CD14-positive monocyte (primary cell): ENCODE results near the gene SP5. TPM values are rescaled to one million over a fixed set of nuclear protein-coding genes. Genes with fewer than 3 reads are reported as not detected.

Source experiments
- DNase-seq, 3 donors: peaks; one replicate each; pipeline ENCODE4 v3.0.0-alpha.2; 2011 to 2022
- H2AFZ ChIP-seq: 2 replicates; pipeline ENCODE4 v1.6.0; 2012; ENCODE audit warnings: mild to moderate bottlenecking, low read depth, low read length, inconsistent platforms; ENCODE audit not compliant: insufficient read depth, poor library complexity, severe bottlenecking
- H3K27ac ChIP-seq, 2 donors: 1 replicate in 1 of 2; 2 replicates in 1 of 2; pipeline ENCODE4 v1.5.1; 2012 to 2013; ENCODE audit warnings: low read length in 2 of 2, control low read depth in 1 of 2, inconsistent platforms in 1 of 2, low read depth in 1 of 2, mild to moderate bottlenecking in 1 of 2
- H3K27me3 ChIP-seq, 2 donors: one replicate each; pipeline versions ENCODE4 v1.6.0 to v1.6.1; 2011 to 2013; ENCODE audit warnings: low read length in 2 of 2; ENCODE audit not compliant: control insufficient read depth in 2 of 2, insufficient read depth in 2 of 2
- H3K36me3 ChIP-seq, 2 donors: replicated peaks in 1 of 2; 1 replicate in 1 of 2; 2 replicates in 1 of 2; pipeline versions ENCODE4 v1.5.1 to v1.6.1; 2012 to 2013; ENCODE audit warnings: low read length in 2 of 2, control low read depth in 1 of 2, inconsistent platforms in 1 of 2, mild to moderate bottlenecking in 1 of 2; ENCODE audit not compliant: insufficient read depth in 2 of 2, control insufficient read depth in 1 of 2
- H3K4me1 ChIP-seq, 2 donors: 1 replicate in 1 of 2; 2 replicates in 1 of 2; pipeline versions ENCODE4 v1.5.1 to v1.6.1; 2012 to 2013; ENCODE audit warnings: low read length in 2 of 2, control low read depth in 1 of 2, inconsistent platforms in 1 of 2, mild to moderate bottlenecking in 1 of 2, moderate library complexity in 1 of 2; ENCODE audit not compliant: insufficient read depth in 2 of 2, control insufficient read depth in 1 of 2
- H3K4me2 ChIP-seq: replicated peaks from 2 replicates; pipeline ENCODE3; 2012; ENCODE audit warnings: low read length, moderate library complexity, mild to moderate bottlenecking; ENCODE audit not compliant: poor library complexity, severe bottlenecking; ENCODE audit errors: extremely low read depth
- H3K4me3 ChIP-seq, 3 experiments: fragments of 200-600 bp in 1 of 3; sonication (generic) in 1 of 3; replicated peaks in 1 of 3; 1 replicate in 2 of 3; 2 replicates in 1 of 3; pipeline ENCODE4 v1.5.1; 2011 to 2013; ENCODE audit warnings: low read length in 3 of 3, mild to moderate bottlenecking in 3 of 3, control low read depth in 2 of 3, low read depth in 2 of 3, inconsistent platforms in 1 of 3, moderate library complexity in 1 of 3
- H3K79me2 ChIP-seq: 2 replicates; pipeline ENCODE4 v1.6.0; 2012; ENCODE audit warnings: mild to moderate bottlenecking, control low read depth, inconsistent platforms, low read length, moderate library complexity; ENCODE audit not compliant: insufficient read depth
- H3K9ac ChIP-seq: 2 replicates; pipeline ENCODE4 v1.6.0; 2017; ENCODE audit warnings: low read length, mild to moderate bottlenecking; ENCODE audit not compliant: insufficient read depth, poor library complexity, severe bottlenecking
- H3K9me3 ChIP-seq, 2 donors: replicated peaks in 1 of 2; 1 replicate in 1 of 2; 2 replicates in 1 of 2; pipeline versions ENCODE4 v1.5.1 to v1.6.1; 2012 to 2013; ENCODE audit warnings: low read length in 2 of 2, control low read depth in 1 of 2; ENCODE audit not compliant: control insufficient read depth in 1 of 2, insufficient read depth in 1 of 2
- H4K20me1 ChIP-seq: 2 replicates; pipeline ENCODE4 v1.6.0; 2012; ENCODE audit warnings: mild to moderate bottlenecking, low read length, control low read depth, moderate library complexity; ENCODE audit not compliant: insufficient read depth
- H3K27ac Mint-ChIP-seq, 7 donors: one replicate each; pipeline ENCODE4 v1.8.0; 2020; ENCODE audit warnings: mild to moderate bottlenecking in 7 of 7, mixed read lengths in 7 of 7, moderate library complexity in 6 of 7, inconsistent platforms in 2 of 7
- H3K27me3 Mint-ChIP-seq, 3 donors: one replicate each; pipeline ENCODE4 v1.8.0; 2021 to 2022; ENCODE audit warnings: low read depth in 3 of 3, mild to moderate bottlenecking in 3 of 3, mixed read lengths in 3 of 3, moderate library complexity in 3 of 3, inconsistent platforms in 1 of 3
- H3K36me3 Mint-ChIP-seq, 2 donors: one replicate each; pipeline ENCODE4 v1.8.0; 2020; ENCODE audit warnings: mixed read lengths in 2 of 2, inconsistent platforms in 1 of 2, mild to moderate bottlenecking in 1 of 2
- H3K4me1 Mint-ChIP-seq: one replicate; pipeline ENCODE4 v1.8.0; 2020; ENCODE audit warnings: mild to moderate bottlenecking, mixed read lengths
- H3K4me3 Mint-ChIP-seq, 2 donors: one replicate each; pipeline ENCODE4 v1.8.0; 2020; ENCODE audit warnings: mild to moderate bottlenecking in 2 of 2, mixed read lengths in 2 of 2, moderate library complexity in 1 of 2
- H3K9me3 Mint-ChIP-seq, 7 donors: one replicate each; pipeline ENCODE4 v1.8.0; 2020 to 2022; ENCODE audit warnings: mixed read lengths in 7 of 7, mild to moderate bottlenecking in 6 of 7, moderate library complexity in 6 of 7, inconsistent platforms in 2 of 7
- CTCF ChIP-seq: fragments of 200-600 bp; IDR thresholded peaks from one replicate; pipeline ENCODE4 v1.8.0; 2022; ENCODE audit warnings: antibody characterized with exemption, mild to moderate bottlenecking
- WGBS: methylation state at CpG from one replicate; pipeline ENCODE4 v1.1.5; 2013; ENCODE audit warnings: missing lambda C conversion rate; ENCODE audit not compliant: insufficient coverage; 5-methylcytosine and 5-hydroxymethylcytosine counted together
- intact Hi-C, 2 donors: fragments of 100-400 bp; cut with micrococcal nuclease; formaldehyde crosslinking; loops; one replicate each; pipeline versions ENCODE4 v1.15.0 to v1.15.1; 2023
- polyA plus RNA-seq, 3 donors: library from polyadenylated mRNA; depleted of rRNA in 1 of 3; unstranded in 2 of 3; stranded (reverse) in 1 of 3; fragments of 300-500 nt in 2 of 3; fragments of >200 nt in 1 of 3; fragmentation: Illumina TruSeq in 2 of 3; gene quantifications; 1 replicate in 2 of 3; 2 replicates in 1 of 3; pipeline ENCODE4 v1.2.3, GENCODE V29; 2012 to 2021

The SP5 gene
- polyA plus RNA-seq, 3 donors: not detected

GRCh38 chr2:170761572-170761971 lies 46.4 kb downstream of the SP5 start:
- no peak overlapping the region for H3K4me3 Mint-ChIP-seq

GRCh38 chr2:170762760-170763159 lies 47.6 kb downstream of the SP5 start:
- TF ChIP-seq CTCF: no peak
- H3K9me3 ChIP-seq: no peaks in the 10 kb centered on the region
- no peaks in the 10 kb centered on the region for H3K4me1 ChIP-seq
- peaks cover 0 to 2% of the 10 kb centered on the region in 2 donors for H3K27me3 ChIP-seq
- no peaks in the 10 kb centered on the region for H4K20me1 ChIP-seq
- H2AFZ ChIP-seq: no peak overlapping the region
- H3K79me2 ChIP-seq: no peaks in the 10 kb centered on the region
- no peak for DNase-seq
- H3K4me2 ChIP-seq: no peak overlapping the region
- intact Hi-C loops: no loop called here
- peaks cover 0 to 3% (median 0%) of the 10 kb centered on the region in 7 donors for H3K9me3 Mint-ChIP-seq
- H3K4me3 ChIP-seq: no peak overlapping the region
- no peak overlapping the region for H3K27ac ChIP-seq
- peaks cover 3 to 25% (median 13%) of the 10 kb centered on the region in 3 donors for H3K27me3 Mint-ChIP-seq
- H3K36me3 ChIP-seq: no peaks in the 10 kb centered on the region
- H3K9ac ChIP-seq: no peak overlapping the region
- H3K27ac Mint-ChIP-seq: no peak overlapping the region
- no peaks in the 10 kb centered on the region for H3K4me1 Mint-ChIP-seq
- H3K4me3 Mint-ChIP-seq: no peak overlapping the region
- 94% methylated on average over 7 of the region's 7 CpGs for WGBS
- no peaks in the 10 kb centered on the region for H3K36me3 Mint-ChIP-seq

More at GRCh38 chr2:170761572-170761971, 46.4 kb downstream of the SP5 start:
- Mint-ChIP-seq H3K4me1 (no peaks in the 10 kb centered on the region), H3K36me3 (no peaks in the 10 kb centered on the region), H3K27ac (no peak overlapping the region), H3K27me3 (peaks cover 4 to 26% (median 12%) of the 10 kb centered on the region in 3 donors), H3K9me3 (peaks cover 0 to 3% (median 0%) of the 10 kb centered on the region in 7 donors)
- Histone ChIP-seq H3K27me3 (peaks cover 0 to 2% of the 10 kb centered on the region in 2 donors), H3K4me3 (no peak overlapping the region), H3K27ac (no peak overlapping the region), H3K36me3 (no peaks in the 10 kb centered on the region), H3K9ac (no peak overlapping the region), H3K4me2 (no peak overlapping the region), H3K9me3 (no peaks in the 10 kb centered on the region), H3K4me1 (no peaks in the 10 kb centered on the region), H3K79me2 (no peaks in the 10 kb centered on the region), H2AFZ (no peak overlapping the region), H4K20me1 (no peaks in the 10 kb centered on the region)
- DNase-seq: no peak
- intact Hi-C loops: no loop called here
- no peak for TF ChIP-seq CTCF
